OCI-LY1 (cell line): Measurements from ENCODE around the gene ACYP2.

Experiments
- H2AFZ ChIP-seq: fragments of 200-600 bp; sonication (generic), shearing (Covaris generic); 2 replicates; pipeline ENCODE4 v1.6.0; 2014; ENCODE audit warnings: antibody characterized with exemption, mild to moderate bottlenecking, low read length
- H3F3A ChIP-seq: fragments of 200-600 bp; sonication (generic), shearing (Covaris generic); 2 replicates; pipeline ENCODE4 v1.6.0; 2014; ENCODE audit warnings: mild to moderate bottlenecking, antibody characterized with exemption, low read length, moderate library complexity; ENCODE audit not compliant: insufficient read depth
- H3K27ac ChIP-seq: fragments of 200-600 bp; sonication (generic); 2 replicates; pipeline ENCODE4 v1.5.1; 2014; ENCODE audit warnings: low read length, mixed run types, mild to moderate bottlenecking, low read depth; ENCODE audit not compliant: poor library complexity, severe bottlenecking
- H3K27me3 ChIP-seq: fragments of 200-600 bp; sonication (generic); 2 replicates; pipeline ENCODE4 v1.6.0; 2014; ENCODE audit warnings: antibody characterized with exemption, mild to moderate bottlenecking, low read length, moderate library complexity; ENCODE audit not compliant: insufficient read depth
- H3K36me3 ChIP-seq: fragments of 200-600 bp; sonication (generic); 2 replicates; pipeline ENCODE4 v1.6.1; 2014; ENCODE audit warnings: mild to moderate bottlenecking, antibody characterized with exemption, low read length, moderate library complexity, mixed read lengths; ENCODE audit not compliant: insufficient read depth
- H3K4me1 ChIP-seq: fragments of 200-600 bp; sonication (generic); 2 replicates; pipeline ENCODE4 v1.5.1; 2014; ENCODE audit warnings: mild to moderate bottlenecking, low read length, moderate library complexity; ENCODE audit not compliant: insufficient read depth, severe bottlenecking
- H3K4me2 ChIP-seq: fragments of 200-600 bp; sonication (generic), shearing (Covaris generic); 2 replicates; pipeline ENCODE4 v1.6.1; 2014; ENCODE audit warnings: low read length
- H3K4me3 ChIP-seq: fragments of 200-600 bp; sonication (generic); 2 replicates; pipeline ENCODE4 v1.5.1; 2014; ENCODE audit warnings: low read length, low read depth, mild to moderate bottlenecking, mixed read lengths; ENCODE audit not compliant: poor library complexity, severe bottlenecking
- H3K79me2 ChIP-seq: fragments of 200-600 bp; shearing (Covaris generic); 2 replicates; pipeline ENCODE4 v1.6.1; 2016; ENCODE audit warnings: mixed run types, low read length, mixed read lengths; ENCODE audit not compliant: insufficient read depth
- H3K9ac ChIP-seq: fragments of 200-600 bp; sonication (generic), shearing (Covaris generic); 2 replicates; pipeline ENCODE4 v1.6.1; 2014; ENCODE audit warnings: mild to moderate bottlenecking, low read length, mixed read lengths
- H3K9me2 ChIP-seq: fragments of 200-600 bp; sonication (generic), shearing (Covaris generic); 2 replicates; pipeline ENCODE4 v1.6.1; 2014; ENCODE audit warnings: low read depth, mild to moderate bottlenecking, low read length, mixed read lengths
- H3K9me3 ChIP-seq: fragments of 200-600 bp; shearing (Covaris generic); 2 replicates; pipeline ENCODE4 v1.6.1; 2014; ENCODE audit warnings: low read length, mixed read lengths
- H4K20me1 ChIP-seq: fragments of 200-600 bp; sonication (generic), shearing (Covaris generic); 2 replicates; pipeline ENCODE4 v1.6.0; 2016; ENCODE audit warnings: mild to moderate bottlenecking, low read length; ENCODE audit not compliant: insufficient read depth
- CTCF ChIP-seq: fragments of 200-600 bp; sonication (generic), shearing (Covaris generic); IDR thresholded peaks from 2 replicates; pipeline ENCODE4 v1.5.1; 2017; ENCODE audit warnings: mild to moderate bottlenecking, antibody characterized with exemption, low read length, moderate library complexity, mixed read lengths
- EZH2 ChIP-seq: fragments of 200-600 bp; sonication (generic), shearing (Covaris generic); IDR thresholded peaks from 2 replicates; pipeline ENCODE4 v1.8.0; 2017; ENCODE audit warnings: borderline replicate concordance, mixed run types, mild to moderate bottlenecking, antibody characterized with exemption, low read length, moderate library complexity, mixed read lengths

ACYP2 gene

GRCh38 chr2:54189539-54189938 is 74.1 kb downstream of the ACYP2 start:
- TF ChIP-seq EZH2 (no peak), CTCF (no peak)
- Histone ChIP-seq H3K4me2 (no peak overlapping the region), H3K79me2 (no peaks in the 10 kb centered on the region), H3F3A (no peaks in the 10 kb centered on the region), H3K4me1 (no peaks in the 10 kb centered on the region), H2AFZ (no peak overlapping the region), H3K9me2 (no peaks in the 10 kb centered on the region), H3K27me3 (no peaks in the 10 kb centered on the region), H3K9me3 (no peaks in the 10 kb centered on the region), H3K4me3 (no peak overlapping the region), H3K27ac (no peak overlapping the region), H3K36me3 (no peaks in the 10 kb centered on the region; the same call in 1 of the 2 replicates), H3K9ac (no peak overlapping the region), H4K20me1 (no peaks in the 10 kb centered on the region)

- Histone ChIP-seq H3K9me2 (no peaks in the 10 kb centered on the region), H2AFZ (no peak overlapping the region), H3K9me3 (no peaks in the 10 kb centered on the region), H3K9ac (no peak overlapping the region), H3K27me3 (no peaks in the 10 kb centered on the region), H3K79me2 (no peaks in the 10 kb centered on the region), H3K4me2 (no peak overlapping the region), H3K4me1 (no peaks in the 10 kb centered on the region), H3K36me3 (no peaks in the 10 kb centered on the region; the same call in 1 of the 2 replicates), H3K27ac (no peak overlapping the region), H3F3A (no peaks in the 10 kb centered on the region), H4K20me1 (no peaks in the 10 kb centered on the region), H3K4me3 (no peak overlapping the region)
- TF ChIP-seq CTCF, result no peak
- no peak for TF ChIP-seq EZH2
Measured at GRCh38 chr2:54191361-54192135, 76.1 kb downstream of the ACYP2 start.

GRCh38 chr2:54194761-54195750 is 79.6 kb downstream of the ACYP2 start:
- no peak overlapping the region for H3K4me3 ChIP-seq
- no peaks in the 10 kb centered on the region for H3K9me3 ChIP-seq
- H3K36me3 ChIP-seq, result no peaks in the 10 kb centered on the region
- no peaks in the 10 kb centered on the region for H3K27me3 ChIP-seq
- H2AFZ ChIP-seq, result no peak overlapping the region
- H3K9ac ChIP-seq, result no peak overlapping the region
- no peaks in the 10 kb centered on the region for H3K4me1 ChIP-seq
- TF ChIP-seq EZH2 (no peak), CTCF (no peak)
- no peaks in the 10 kb centered on the region for H3K9me2 ChIP-seq
- no peaks in the 10 kb centered on the region for H3K79me2 ChIP-seq
- no peaks in the 10 kb centered on the region for H4K20me1 ChIP-seq
- H3K27ac ChIP-seq, result no peak overlapping the region
- no peak overlapping the region for H3K4me2 ChIP-seq
- no peaks in the 10 kb centered on the region for H3F3A ChIP-seq
